HG02852 (cell line): Measurements from ENCODE around the gene UTP14A.

Experiments
- ATAC-seq: cut with Tn5 transposase; IDR thresholded peaks from one replicate; pipeline ENCODE4 v1.9.1; 2021; ENCODE audit warnings: mild to moderate bottlenecking, moderate library complexity; ENCODE audit not compliant: unreplicated experiment

The UTP14A gene

DNA sequence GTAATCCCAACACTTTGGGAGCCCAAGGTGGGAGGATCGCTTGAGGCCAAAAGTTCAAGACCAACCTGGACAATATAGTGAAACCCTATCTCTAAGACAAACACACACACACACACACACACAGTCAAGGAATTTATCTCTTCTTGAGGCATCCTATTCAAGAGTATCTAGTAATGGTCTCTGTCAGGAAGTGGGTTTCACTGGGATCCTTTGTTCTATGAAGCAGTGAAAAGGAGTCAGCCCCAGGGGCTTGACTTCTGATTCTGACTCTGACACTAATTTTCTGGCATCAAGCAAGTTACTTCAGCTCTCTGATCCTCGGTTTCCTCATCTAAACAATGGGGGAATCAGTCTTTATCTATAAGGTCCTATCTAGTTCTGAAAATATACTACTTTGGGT lies 34.8 kb downstream of the UTP14A start:
- no peak for ATAC-seq

- ATAC-seq: no peak
Observed at GRCh38 chrX:129945131-129945530, 39.2 kb downstream of the UTP14A start.

DNA sequence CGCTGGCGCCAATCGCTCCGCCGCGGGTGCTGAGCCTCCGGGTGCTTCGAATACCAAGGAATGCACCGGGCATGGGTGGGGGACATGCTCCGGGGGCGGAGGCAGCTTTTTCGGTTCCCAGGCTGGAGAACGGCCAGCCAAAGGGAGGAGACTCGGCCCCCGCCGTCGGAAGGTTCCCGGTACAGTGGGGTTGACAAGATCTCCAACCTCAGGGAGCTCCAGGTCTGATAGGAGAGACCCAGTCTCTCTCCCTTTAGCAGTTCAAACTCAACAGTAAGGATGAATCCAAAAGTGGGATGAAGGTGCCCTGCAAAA lies 47.3 kb downstream of the UTP14A start:
- no peak for ATAC-seq

GRCh38 chrX:129953881-129954280 lies 47.9 kb downstream of the UTP14A start:
- ATAC-seq: no peak

DNA sequence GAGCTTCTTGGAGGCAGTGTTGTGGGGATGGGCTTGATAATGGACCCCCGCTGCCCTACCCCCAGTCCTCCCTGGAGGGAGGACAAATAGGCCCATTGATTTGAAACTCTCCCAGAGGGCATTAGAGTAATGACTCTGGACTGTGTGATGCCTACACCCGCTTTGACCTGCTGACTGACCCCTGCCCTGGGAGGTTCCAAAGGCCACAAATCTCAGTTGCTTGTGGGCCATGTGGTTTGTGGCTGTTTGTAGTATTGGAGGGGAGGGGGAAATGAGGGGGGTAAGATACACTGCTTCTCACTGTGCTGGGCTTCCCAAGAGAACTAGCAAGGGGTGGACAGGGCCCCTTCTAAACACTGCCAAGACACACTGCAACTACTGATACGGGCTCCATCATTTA lies 48.8 kb downstream of the UTP14A start:
- no peak for ATAC-seq

GRCh38 chrX:129955682-129956081 lies 49.7 kb downstream of the UTP14A start:
- ATAC-seq: no peak

GRCh38 chrX:129956145-129956544 lies 50.2 kb downstream of the UTP14A start:
- no peak for ATAC-seq

- ATAC-seq: no peak
Observed at GRCh38 chrX:129956765-129957164, 50.8 kb downstream of the UTP14A start.

DNA sequence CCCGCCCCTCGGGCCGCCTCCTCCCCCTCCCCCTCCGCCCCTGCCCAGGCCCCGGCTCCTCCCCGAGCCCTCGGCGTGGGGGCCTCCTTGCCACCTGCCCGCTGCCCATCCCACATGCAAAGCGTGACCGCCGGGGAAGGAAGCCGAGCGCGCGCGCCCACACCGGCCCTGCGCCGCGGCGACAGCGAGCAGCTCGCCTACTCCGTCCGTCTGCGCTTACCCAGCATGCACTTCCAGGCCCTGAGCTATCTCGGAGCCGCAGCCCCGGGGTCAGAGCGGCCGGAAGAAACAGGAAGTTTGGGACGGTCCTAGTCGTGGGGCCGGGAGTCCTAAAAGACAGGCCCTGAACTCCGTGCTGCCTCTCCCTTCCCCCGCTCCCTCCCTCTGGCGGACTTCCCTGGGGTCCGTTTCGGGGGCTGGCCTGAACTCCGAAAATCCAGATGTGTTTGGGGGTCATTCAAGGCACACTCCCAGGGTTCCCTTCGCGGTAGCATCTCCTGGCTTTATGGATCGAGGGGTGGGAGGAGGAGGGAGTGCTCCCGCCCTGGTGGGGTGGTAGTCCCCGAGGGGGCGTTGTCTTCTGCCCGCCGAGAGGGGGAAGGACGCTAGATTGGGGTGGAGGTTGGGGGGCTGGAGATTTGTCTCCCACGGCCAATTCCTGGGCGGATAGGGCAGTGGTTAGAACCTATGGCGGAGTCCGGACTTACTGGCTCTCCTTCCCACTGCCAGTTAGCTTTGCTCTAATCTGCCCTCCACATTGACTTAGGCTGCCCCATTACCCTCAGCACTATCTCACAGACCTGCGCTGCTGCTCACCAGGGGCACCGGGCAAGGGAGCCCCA lies 51.5 kb downstream of the UTP14A start:
- peak; percentile 71 for ATAC-seq

DNA sequence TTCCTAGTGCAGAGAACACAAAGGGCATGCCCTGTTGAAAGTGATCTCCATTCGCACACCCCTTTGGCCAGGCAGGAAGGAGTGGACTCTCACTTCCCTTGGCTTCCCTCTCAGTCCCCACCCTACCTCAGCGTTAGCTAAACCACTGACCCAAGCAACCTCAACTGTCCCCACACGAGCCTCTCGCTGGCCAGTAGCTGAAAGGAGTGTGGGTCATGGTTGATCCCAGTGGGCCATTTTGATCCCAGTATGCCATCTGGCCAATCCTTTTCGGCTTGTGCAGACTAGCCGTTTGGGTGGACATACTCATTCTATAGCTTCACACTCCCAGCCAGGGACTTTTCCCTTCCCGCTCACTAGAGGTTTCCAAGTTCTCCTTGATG lies 52.1 kb downstream of the UTP14A start:
- no peak for ATAC-seq

DNA sequence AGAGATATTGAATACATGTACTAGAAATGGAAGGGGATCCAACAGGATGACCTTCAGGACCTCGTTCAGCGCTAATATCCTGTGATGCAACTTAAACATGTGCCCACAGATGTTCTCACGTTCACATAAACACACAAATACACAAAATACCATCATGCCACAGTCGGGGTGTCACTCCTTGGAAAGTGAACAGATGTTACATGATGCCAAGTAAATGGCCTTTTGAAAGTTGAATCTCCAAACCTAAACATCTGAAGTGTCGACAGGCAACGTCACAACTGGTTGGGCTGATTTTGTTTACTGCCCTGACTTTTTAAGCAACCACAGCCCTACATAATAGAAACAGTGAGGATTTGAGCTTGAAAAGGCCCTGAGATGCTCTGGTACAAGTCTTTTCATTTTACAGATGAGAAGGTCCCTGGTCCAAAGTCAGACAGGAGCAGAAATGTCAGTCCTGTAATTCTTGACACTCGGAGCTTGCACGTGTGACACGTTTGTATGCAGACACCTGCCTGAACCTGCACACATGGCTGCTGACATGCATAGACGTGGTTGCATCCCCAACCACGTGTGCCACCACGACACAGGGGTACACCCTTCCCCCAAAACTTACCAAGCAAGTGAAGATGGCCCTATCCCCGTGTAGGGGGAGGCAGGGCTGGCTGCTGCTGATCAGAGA lies 53.0 kb downstream of the UTP14A start:
- no peak for ATAC-seq

DNA sequence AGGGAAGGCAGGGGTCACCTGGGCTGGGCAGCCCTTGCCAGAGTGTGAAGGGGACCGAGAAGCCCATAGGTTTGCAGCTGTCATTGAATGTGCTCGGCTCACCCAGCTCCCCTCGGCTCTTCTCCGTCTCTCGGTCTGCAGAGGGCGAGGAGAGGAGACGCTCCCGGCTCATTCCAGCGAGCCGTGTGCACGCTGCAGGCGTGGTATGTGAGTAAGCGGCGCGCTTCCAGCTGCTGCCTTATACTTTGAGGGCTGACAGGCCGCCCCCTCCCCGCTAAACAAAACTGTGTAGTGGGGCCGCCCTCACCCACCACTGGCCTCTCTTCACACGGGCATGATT lies 53.5 kb downstream of the UTP14A start:
- ATAC-seq: no peak

DNA sequence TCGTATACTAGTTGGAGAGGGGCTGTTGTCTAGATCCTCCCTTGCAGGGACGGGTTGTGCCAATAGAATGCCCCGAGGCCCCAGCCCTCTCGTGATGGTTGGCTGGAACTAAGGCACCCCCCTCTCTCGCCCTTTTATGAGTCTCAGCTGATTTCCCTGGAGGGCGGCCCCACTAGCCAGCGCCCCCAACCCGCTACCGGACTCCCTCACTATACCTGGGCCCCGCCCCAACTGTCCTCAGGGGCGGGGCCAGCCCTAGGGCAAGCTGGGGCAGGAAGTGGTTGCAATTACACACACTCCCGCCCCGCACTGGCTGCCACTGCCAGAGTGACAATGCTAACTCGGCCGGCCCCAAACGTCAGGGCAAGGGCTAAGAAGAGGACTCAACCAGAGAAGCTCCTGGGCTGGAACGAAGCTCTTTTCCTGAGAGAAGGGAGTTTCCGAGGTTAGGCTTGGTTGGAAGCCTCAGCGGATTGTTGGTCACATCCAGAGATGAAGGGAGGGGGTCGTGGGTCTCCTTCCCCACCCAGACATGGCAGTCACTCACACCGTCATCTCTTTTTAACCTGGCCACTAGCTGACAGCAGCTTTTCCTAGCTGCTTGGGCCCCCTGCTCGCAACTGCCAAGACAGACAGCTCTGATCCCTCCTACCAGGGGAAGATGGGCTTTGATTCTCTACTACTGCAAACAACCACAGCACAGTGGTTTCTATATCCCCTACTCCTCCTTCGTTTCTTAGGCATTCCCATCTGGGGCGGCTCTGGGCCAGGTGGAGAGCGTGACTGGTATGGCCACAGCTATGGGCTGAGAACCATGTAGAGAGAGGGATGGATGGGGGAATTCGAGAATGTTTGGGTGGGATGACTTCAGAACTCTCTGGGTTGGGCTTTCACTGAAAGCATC lies 55.5 kb downstream of the UTP14A start:
- ATAC-seq: peak; percentile 88

GRCh38 chrX:129963729-129964128 lies 57.8 kb downstream of the UTP14A start:
- no peak for ATAC-seq

DNA sequence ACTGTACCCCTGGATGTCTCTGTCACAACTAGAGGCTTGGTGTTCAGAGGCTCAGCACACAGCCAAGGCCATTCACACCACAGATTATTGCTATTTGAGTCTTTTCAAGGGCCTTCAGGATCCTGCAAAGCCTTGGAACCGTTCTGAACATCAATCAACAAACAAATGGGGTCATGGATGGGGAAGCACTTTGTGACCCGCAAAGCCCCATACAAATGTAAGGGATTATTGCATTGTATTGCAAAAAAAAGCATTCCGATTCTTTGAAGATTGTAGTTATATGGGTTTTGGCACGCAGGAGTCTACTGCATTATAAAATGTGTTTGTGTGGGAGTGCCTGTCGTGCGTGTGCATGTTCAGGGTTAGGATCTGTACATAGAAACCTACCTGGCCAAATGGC lies 59.2 kb downstream of the UTP14A start:
- no peak for ATAC-seq

DNA sequence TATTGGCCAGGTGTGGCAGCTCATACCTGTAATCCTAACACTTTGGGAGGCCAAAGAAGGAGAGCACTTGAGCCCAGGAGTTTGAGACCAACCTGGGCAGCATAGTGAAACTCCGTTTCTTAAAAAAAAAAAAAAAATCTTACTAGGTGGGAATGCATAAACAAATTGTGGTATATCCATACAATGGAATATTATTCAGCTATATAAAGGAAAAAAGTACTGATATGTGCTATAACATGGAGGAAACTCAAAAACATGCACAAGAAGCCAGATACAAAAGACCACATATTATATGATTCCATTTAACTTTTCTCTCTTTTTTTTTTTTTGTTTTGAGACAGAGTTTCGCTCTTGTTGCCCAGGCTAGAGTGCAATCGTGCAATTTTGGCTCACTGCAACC lies 63.0 kb downstream of the UTP14A start:
- ATAC-seq: no peak

GRCh38 chrX:129976441-129976840 lies 70.5 kb downstream of the UTP14A start:
- no peak for ATAC-seq
